ENCODE data around the gene DLX6.
A peak's percentile ranks its signal among the peaks of the same experiment; 100 is the strongest.

Gene DLX6

GRCh38 chr7:97005183-97006054, at the start of gene DLX6:
Gene DLX6, plus strand, starts transcription at chr7:97005553. Its CDS starts 425 bp downstream, at chr7:97005978.
- peak; percentile 80 for DNase-seq

GRCh38 chr7:96959135-96959534, 46.2 kb upstream of the DLX6 start:
- no peak for DNase-seq

GRCh38 chr7:96962221-96962885, 43.0 kb upstream of the DLX6 start:
- DNase-seq: no peak

GRCh38 chr7:96968981-96969380, 36.4 kb upstream of the DLX6 start:
- no peak for DNase-seq

- no peak for DNase-seq
These were observed 34.6 kb upstream of the DLX6 start for GRCh38 chr7:96970739-96971138.

GRCh38 chr7:96973986-96974385, 31.4 kb upstream of the DLX6 start:
- no peak for DNase-seq

- no peak for DNase-seq
These were observed 29.2 kb upstream of the DLX6 start for GRCh38 chr7:96976106-96976505.

GRCh38 chr7:96977445-96977844, 27.9 kb upstream of the DLX6 start:
- DNase-seq: no peak

- DNase-seq: no peak
These were observed 25.6 kb upstream of the DLX6 start for GRCh38 chr7:96979551-96980276.

- no peak for DNase-seq
These were observed 22.8 kb upstream of the DLX6 start for GRCh38 chr7:96982586-96982985.

GRCh38 chr7:96985992-96986391, 19.4 kb upstream of the DLX6 start:
- no peak for DNase-seq

- DNase-seq: no peak
These were observed 18.5 kb upstream of the DLX6 start for GRCh38 chr7:96986901-96987300.

GRCh38 chr7:96987719-96988118, 17.6 kb upstream of the DLX6 start:
- no peak for DNase-seq

GRCh38 chr7:96989241-96989858, 16.0 kb upstream of the DLX6 start:
- no peak for DNase-seq

- no peak for DNase-seq
These were observed 15.5 kb upstream of the DLX6 start for GRCh38 chr7:96989859-96990317.

- DNase-seq: no peak
These were observed 13.7 kb upstream of the DLX6 start for GRCh38 chr7:96991546-96992191.

GRCh38 chr7:96992192-96993005, 13.0 kb upstream of the DLX6 start:
- DNase-seq: no peak

GRCh38 chr7:96993094-96993865, 12.1 kb upstream of the DLX6 start:
- DNase-seq: no peak

GRCh38 chr7:96993980-96994379, 11.4 kb upstream of the DLX6 start:
- DNase-seq: no peak

- DNase-seq: no peak
These were observed 9.8 kb upstream of the DLX6 start for GRCh38 chr7:96995406-96996110.
